H1 (cell line): Measurements from ENCODE around the gene LMAN1L. TPM values are rescaled to one million over a fixed set of nuclear protein-coding genes. Genes with fewer than 3 reads are reported as not detected.

Experiments
- CTCF ChIA-PET: fragments of 300-600 bp; sonication (Branson Sonifier 250); formaldehyde crosslinking; loops from one replicate; lab custom pipeline; 2021; ENCODE audit not compliant: partially characterized antibody; lab: Charles Lee
- POLR2A ChIA-PET: fragments of 300-600 bp; sonication (Branson Sonifier 250); formaldehyde crosslinking; loops from one replicate; lab custom pipeline; 2021; ENCODE audit warnings: inconsistent platforms; ENCODE audit not compliant: partially characterized antibody; lab: Charles Lee
- DNase-seq, 2 experiments: peaks; one replicate each; pipeline versions ENCODE4 v3.0.0 to v3.0.0-alpha.2; 2010 to 2022; ENCODE audit warnings: low spot score in 2 of 2, low read depth in 1 of 2, mixed read lengths in 1 of 2
- FAIRE-seq: peaks from 2 replicates; lab custom pipeline; 2011; peaks lifted over from hg19 to GRCh38; lab: Jason Lieb, UNC
- H2AFZ ChIP-seq: 2 replicates; pipeline ENCODE4 v1.8.1; 2012; ENCODE audit warnings: low read length, inconsistent platforms
- H2AK5ac ChIP-seq: 2 replicates; pipeline ENCODE4 v1.6.1; 2013; ENCODE audit warnings: low read depth, low read length
- H2BK120ac ChIP-seq: replicated peaks from 2 replicates; pipeline ENCODE3; 2013; ENCODE audit warnings: low read depth, low read length, inconsistent platforms
- H2BK12ac ChIP-seq: 2 replicates; pipeline ENCODE4 v1.6.1; 2013; ENCODE audit warnings: low read depth, low read length
- H2BK15ac ChIP-seq: 2 replicates; pipeline ENCODE4 v1.6.1; 2013; ENCODE audit warnings: low read length
- H2BK20ac ChIP-seq: 2 replicates; pipeline ENCODE4 v1.6.1; 2013; ENCODE audit warnings: low read length
- H2BK5ac ChIP-seq: 2 replicates; pipeline ENCODE4 v1.6.1; 2013; ENCODE audit warnings: low read depth, low read length
- H3K14ac ChIP-seq: 2 replicates; pipeline ENCODE4 v1.6.1; 2013; ENCODE audit warnings: inconsistent platforms; ENCODE audit not compliant: insufficient read length
- H3K18ac ChIP-seq: 2 replicates; pipeline ENCODE4 v1.6.1; 2013; ENCODE audit warnings: low read length; ENCODE audit errors: extremely low read depth
- H3K23ac ChIP-seq: 2 replicates; pipeline ENCODE4 v1.6.1; 2013; ENCODE audit warnings: inconsistent platforms; ENCODE audit not compliant: insufficient read length
- H3K23me2 ChIP-seq: 2 replicates; pipeline ENCODE4 v1.6.1; 2013; ENCODE audit warnings: low read depth, low read length
- H3K27ac ChIP-seq: 2 replicates; pipeline ENCODE4 v1.6.1; 2011; ENCODE audit warnings: low read depth, low read length, inconsistent platforms
- H3K27me3 ChIP-seq, 4 experiments: replicated peaks in 1 of 4; 1 replicate in 1 of 4; 2 replicates in 3 of 4; pipeline versions ENCODE4 v1.6.1 to v1.8.1; 2011 to 2013; ENCODE audit warnings: low read length in 3 of 4, mild to moderate bottlenecking in 3 of 4, inconsistent platforms in 2 of 4, mixed read lengths in 2 of 4, moderate library complexity in 1 of 4; ENCODE audit not compliant: control insufficient read depth in 3 of 4, insufficient read depth in 3 of 4; ENCODE audit errors: extremely low read depth in 1 of 4
- H3K36me3 ChIP-seq, 4 experiments: 2 replicates each; pipeline versions ENCODE4 v1.6.1 to v1.8.1; 2011 to 2013; ENCODE audit warnings: mild to moderate bottlenecking in 4 of 4, low read length in 3 of 4, moderate library complexity in 2 of 4, control low read depth in 1 of 4, inconsistent platforms in 1 of 4; ENCODE audit not compliant: insufficient read depth in 4 of 4, control insufficient read depth in 2 of 4
- H3K4ac ChIP-seq: replicated peaks from 2 replicates; pipeline ENCODE3; 2013; ENCODE audit warnings: low read length, low read depth, mixed read lengths, inconsistent platforms; ENCODE audit not compliant: insufficient read length
- H3K4me1 ChIP-seq, 4 experiments: replicated peaks in 1 of 4; 1 replicate in 1 of 4; 2 replicates in 3 of 4; pipeline versions ENCODE4 v1.6.1 to v1.8.1; 2011 to 2013; ENCODE audit warnings: low read length in 3 of 4, inconsistent platforms in 2 of 4, mixed read lengths in 1 of 4; ENCODE audit not compliant: insufficient read depth in 4 of 4, control insufficient read depth in 3 of 4
- H3K4me2 ChIP-seq, 2 experiments: 2 replicates each; pipeline versions ENCODE4 v1.6.1 to v1.8.1; 2011 to 2013; ENCODE audit warnings: low read depth in 2 of 2, low read length in 2 of 2, control low read depth in 1 of 2, inconsistent platforms in 1 of 2, mild to moderate bottlenecking in 1 of 2; ENCODE audit not compliant: insufficient read depth in 1 of 2
- H3K4me3 ChIP-seq, 4 experiments: fragments of 200-600, 300-600 bp in 1 of 4; sonication (generic), shearing (Covaris generic), sonication (Bioruptor Twin) in 1 of 4; 2 replicates each; pipeline versions ENCODE4 v1.5.1 to v1.8.1; 2011 to 2016; ENCODE audit warnings: low read length in 4 of 4, low read depth in 3 of 4, control low read depth in 2 of 4, inconsistent platforms in 2 of 4, mild to moderate bottlenecking in 2 of 4, mixed read lengths in 1 of 4, moderate library complexity in 1 of 4; ENCODE audit not compliant: insufficient read depth in 2 of 4; ENCODE audit errors: extremely low read depth in 1 of 4
- H3K56ac ChIP-seq: replicated peaks from 2 replicates; pipeline ENCODE3; 2013; ENCODE audit warnings: low read depth, mild to moderate bottlenecking, mixed read lengths, low read length, inconsistent platforms; ENCODE audit not compliant: insufficient read length
- H3K79me1 ChIP-seq: 2 replicates; pipeline ENCODE4 v1.6.1; 2013; ENCODE audit warnings: low read depth, low read length, control low read depth
- H3K79me2 ChIP-seq, 2 experiments: 2 replicates each; pipeline versions ENCODE4 v1.6.1 to v1.8.1; 2012 to 2013; ENCODE audit warnings: low read length in 2 of 2, mild to moderate bottlenecking in 2 of 2, inconsistent platforms in 1 of 2; ENCODE audit not compliant: insufficient read depth in 2 of 2, control insufficient read depth in 1 of 2
- H3K9ac ChIP-seq, 4 experiments: replicated peaks in 1 of 4; 1 replicate in 1 of 4; 2 replicates in 3 of 4; pipeline versions ENCODE4 v1.6.1 to v1.8.1; 2011 to 2013; ENCODE audit warnings: low read depth in 3 of 4, low read length in 3 of 4, control low read depth in 2 of 4, mild to moderate bottlenecking in 2 of 4, moderate library complexity in 2 of 4, inconsistent platforms in 1 of 4; ENCODE audit errors: extremely low read depth in 1 of 4
- H3K9me3 ChIP-seq, 2 experiments: 2 replicates each; pipeline versions ENCODE4 v1.6.1 to v1.8.1; 2012 to 2013; ENCODE audit warnings: mild to moderate bottlenecking in 2 of 2, moderate library complexity in 2 of 2, control low read depth in 1 of 2, inconsistent platforms in 1 of 2, low read depth in 1 of 2, low read length in 1 of 2, mixed read lengths in 1 of 2; ENCODE audit not compliant: insufficient read depth in 2 of 2
- H4K20me1 ChIP-seq, 2 experiments: replicated peaks in 1 of 2; 2 replicates each; pipeline versions ENCODE3 to v1.8.1; 2011 to 2013; ENCODE audit warnings: inconsistent platforms in 2 of 2, low read length in 2 of 2, mild to moderate bottlenecking in 1 of 2; ENCODE audit not compliant: insufficient read depth in 2 of 2, control insufficient read depth in 1 of 2
- H4K5ac ChIP-seq: 2 replicates; pipeline ENCODE4 v1.6.1; 2013; ENCODE audit warnings: low read length, low read depth, mixed read lengths, inconsistent platforms; ENCODE audit not compliant: insufficient read length
- H4K8ac ChIP-seq: 2 replicates; pipeline ENCODE4 v1.8.0; 2013; ENCODE audit warnings: mild to moderate bottlenecking, moderate library complexity, low read length, inconsistent platforms; ENCODE audit not compliant: insufficient read depth; ENCODE audit errors: extremely low read depth
- H4K91ac ChIP-seq: replicated peaks from 2 replicates; pipeline ENCODE3; 2013; ENCODE audit warnings: low read length, mixed read lengths, inconsistent platforms; ENCODE audit not compliant: insufficient read length
- BACH1 ChIP-seq: IDR thresholded peaks from 2 replicates; pipeline ENCODE4 v1.6.1; 2012; ENCODE audit warnings: low read length, improper control_type of control experiment
- CTBP2 ChIP-seq: IDR thresholded peaks from 2 replicates; pipeline ENCODE4 v1.7.0; 2011; ENCODE audit warnings: borderline replicate concordance, mild to moderate bottlenecking, moderate library complexity, mixed read lengths, low read length; ENCODE audit not compliant: insufficient read depth, insufficient read length
- E2F6 ChIP-seq: IDR thresholded peaks from 2 replicates; pipeline ENCODE4 v1.6.1; 2012; ENCODE audit warnings: inconsistent platforms
- GTF2F1 ChIP-seq: IDR thresholded peaks from 2 replicates; pipeline ENCODE4 v1.6.1; 2012; ENCODE audit warnings: low read depth, low read length, improper control_type of control experiment, borderline replicate concordance
- KDM1A ChIP-seq: fragments of 200-600, 300-600 bp; sonication (generic); IDR thresholded peaks from 2 replicates; pipeline ENCODE4 v1.7.1; 2016; ENCODE audit warnings: mild to moderate bottlenecking, low read length, borderline replicate concordance
- MAFK ChIP-seq: IDR thresholded peaks from 2 replicates; pipeline ENCODE4 v1.6.1; 2012; ENCODE audit warnings: low read depth, mild to moderate bottlenecking, improper control_type of control experiment, low read length
- RAD21 ChIP-seq, 2 experiments: IDR thresholded peaks in 1 of 2; conservative IDR thresholded peaks in 1 of 2; 2 replicates each; pipeline ENCODE4 v1.6.1; 2011; ENCODE audit warnings: low read depth in 2 of 2, low read length in 2 of 2, improper control_type of control experiment in 1 of 2, inconsistent platforms in 1 of 2, mild to moderate bottlenecking in 1 of 2, moderate library complexity in 1 of 2
- RNF2 ChIP-seq: fragments of 200-900, 300-1000 bp; sonication (generic); IDR thresholded peaks from 2 replicates; pipeline ENCODE4 v1.7.1; 2016; ENCODE audit warnings: borderline replicate concordance, low read depth, mild to moderate bottlenecking, antibody characterized with exemption, low read length; ENCODE audit not compliant: poor library complexity, severe bottlenecking; ENCODE audit errors: missing control alignments
- YY1 ChIP-seq: IDR thresholded peaks from 2 replicates; pipeline ENCODE4 v1.6.1; 2011; ENCODE audit warnings: low read depth, mild to moderate bottlenecking, low read length
- WGBS, 2 experiments: shearing (Covaris generic) in 1 of 2; methylation state at CpG; one replicate each; pipeline versions ENCODE4 v1.1.6 to v1.1.7; 2013 to 2015; ENCODE audit warnings: low lambda C conversion rate in 2 of 2, mixed read lengths in 2 of 2, inconsistent platforms in 1 of 2, low coverage in 1 of 2, missing lambda C conversion rate in 1 of 2; ENCODE audit not compliant: insufficient replicate concordance in 2 of 2, insufficient coverage in 1 of 2, insufficient read length in 1 of 2; ENCODE audit errors: extremely low coverage in 1 of 2, missing lambda C conversion rate in 1 of 2; 5-methylcytosine and 5-hydroxymethylcytosine counted together
- polyA plus RNA-seq, 7 experiments: library from polyadenylated mRNA; depleted of rRNA in 3 of 7; stranded (reverse) in 5 of 7; unstranded in 2 of 7; fragments of >200 nt in 5 of 7; fragments of 200-250 nt in 2 of 7; gene quantifications; 1 replicate in 5 of 7; 2 replicates in 1 of 7; 4 replicates in 1 of 7; pipeline versions ENCODE4 v1.2.1 to v1.2.3, GENCODE V29; 2011 to 2013; ENCODE audit warnings: missing spikeins in 2 of 7, mixed read lengths in 2 of 7
- total RNA-seq: library from RNA; stranded (reverse); fragmentation: NEBNext Ultra II Directional; extraction: Animal tissue kit (Norgen Biotek cat#: 25700); gene quantifications from 2 replicates; pipeline ENCODE4 v1.2.1, GENCODE V29; 2021

LMAN1L gene
- total and polyA plus RNA-seq, 2 of the 8 experiments (the other 6 are each of a cell fraction or from before 2014, with no cell fraction given): not detected

- no peak for DNase-seq
- H2BK12ac ChIP-seq: no peak overlapping the region
- CTCF ChIA-PET: interaction anchor here (0.7 to 53.7 kb wide), 45 partner anchors 9 to 448 kb away, joined by 3 to 1439 read pairs (median 5); partner anchors contain the start of genes CLK3, CPLX3, CSK and CYP11A1
- POLR2A ChIA-PET: interaction anchor here (0.8 to 6.0 kb wide), 13 partner anchors 8 to 146 kb away, joined by 3 to 82 read pairs (median 4); no protein-coding TSS in a partner anchor
- H3K36me3 ChIP-seq: no peaks in the 10 kb centered on the region
- H3K9ac ChIP-seq: no peak overlapping the region
- peaks cover 0 to 2% of the 10 kb centered on the region in 2 experiments for H4K20me1 ChIP-seq
- no peak overlapping the region for H4K5ac ChIP-seq
- no peaks in the 10 kb centered on the region for H3K23me2 ChIP-seq
- peak overlapping the region; percentile 19; the same call in 1 of the 2 replicates for H3K18ac ChIP-seq
- no peaks in the 10 kb centered on the region for H3K79me2 ChIP-seq
- FAIRE-seq: no peak
- no peak overlapping the region for H2AK5ac ChIP-seq
- peaks cover 0 to 9% (median 0%) of the 10 kb centered on the region in 4 experiments; a peak in 4 of 7 replicates for H3K4me1 ChIP-seq
- 67% methylated on average over 15 of the region's 15 CpGs; no CpG with 5 or more reads in 1 of the 2 experiments for WGBS, 2 experiments
- no peak overlapping the region for H3K56ac ChIP-seq
- H3K9me3 ChIP-seq: no peaks in the 10 kb centered on the region
- H3K23ac ChIP-seq: no peak overlapping the region
- H2BK15ac ChIP-seq: no peak overlapping the region
- no peaks in the 10 kb centered on the region for H3K79me1 ChIP-seq
- H2BK5ac ChIP-seq: no peak overlapping the region
- peak overlapping the region in 1 of 4 experiments; percentile 40; a peak in 1 of 8 replicates for H3K4me3 ChIP-seq
- peak overlapping the region; percentile 87; the same call in 1 of the 2 replicates for H2AFZ ChIP-seq
- H4K8ac ChIP-seq: no peak overlapping the region
- H3K14ac ChIP-seq: no peak overlapping the region
- H2BK120ac ChIP-seq: no peak overlapping the region
- 0 out of 2 replicates have a peak overlapping the region, but pooled peaks have one; percentile 24 for H2BK20ac ChIP-seq
- no peak overlapping the region for H3K27ac ChIP-seq
- peak overlapping the region in 1 of 2 experiments; percentile 58; a peak in 3 of 4 replicates for H3K4me2 ChIP-seq
- H3K27me3 ChIP-seq: no peaks in the 10 kb centered on the region
- no peak overlapping the region for H4K91ac ChIP-seq
- H3K4ac ChIP-seq: no peak overlapping the region
- TF ChIP-seq CTBP2: no peak
- no peak for TF ChIP-seq YY1
- no peak for TF ChIP-seq E2F6
- TF ChIP-seq GTF2F1: no peak
- no peak for TF ChIP-seq RAD21 (IDR thresholded peaks at IDR 0.05 in 1 of 2, conservative IDR thresholded peaks at IDR 0.05 in 1 of 2; ENCODE audit: low read depth in 2 of 2, low read length in 2 of 2)
- TF ChIP-seq BACH1: no peak
- no peak for TF ChIP-seq MAFK
- no peak for TF ChIP-seq RNF2
- no peak for TF ChIP-seq KDM1A
Observed at GRCh38 chr15:74768099-74768770, 44.4 kb upstream of the LMAN1L start.
